ENCODE data around the gene GINS2. TPM values are rescaled to one million over a fixed set of nuclear protein-coding genes. Genes with fewer than 3 reads are reported as not detected.

GINS2 gene
- total RNA-seq, 1 donor from 2014 or later = 9.1 TPM

DNA sequence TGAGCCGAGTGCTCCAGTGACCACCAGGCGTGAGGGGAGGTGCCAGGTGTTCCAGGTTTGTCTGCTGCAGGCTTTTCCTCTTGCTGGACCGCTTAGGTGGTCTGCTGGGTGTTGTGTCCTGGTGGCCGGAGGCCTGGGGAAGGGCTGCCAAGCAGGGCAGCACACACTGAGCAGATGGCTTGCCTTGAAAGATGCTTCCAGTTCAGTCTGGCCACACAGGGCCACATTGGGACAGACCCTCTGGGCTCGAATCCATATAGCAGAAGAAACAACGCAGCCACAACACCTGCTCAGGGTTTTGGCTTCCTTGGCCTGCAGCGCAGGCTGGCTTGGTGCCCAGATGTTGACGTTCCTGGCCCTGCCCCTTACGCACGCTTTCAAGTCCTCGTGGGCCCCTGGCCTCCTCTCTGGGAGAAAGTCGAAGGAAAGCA lies 24.8 kb downstream of the GINS2 start:
- H3K27ac Mint-ChIP-seq (ENCODE audit: unreplicated experiment) = no peak overlapping the region
- no peak for DNase-seq (ENCODE audit: low spot score)
- TF ChIP-seq, protein P1, sequence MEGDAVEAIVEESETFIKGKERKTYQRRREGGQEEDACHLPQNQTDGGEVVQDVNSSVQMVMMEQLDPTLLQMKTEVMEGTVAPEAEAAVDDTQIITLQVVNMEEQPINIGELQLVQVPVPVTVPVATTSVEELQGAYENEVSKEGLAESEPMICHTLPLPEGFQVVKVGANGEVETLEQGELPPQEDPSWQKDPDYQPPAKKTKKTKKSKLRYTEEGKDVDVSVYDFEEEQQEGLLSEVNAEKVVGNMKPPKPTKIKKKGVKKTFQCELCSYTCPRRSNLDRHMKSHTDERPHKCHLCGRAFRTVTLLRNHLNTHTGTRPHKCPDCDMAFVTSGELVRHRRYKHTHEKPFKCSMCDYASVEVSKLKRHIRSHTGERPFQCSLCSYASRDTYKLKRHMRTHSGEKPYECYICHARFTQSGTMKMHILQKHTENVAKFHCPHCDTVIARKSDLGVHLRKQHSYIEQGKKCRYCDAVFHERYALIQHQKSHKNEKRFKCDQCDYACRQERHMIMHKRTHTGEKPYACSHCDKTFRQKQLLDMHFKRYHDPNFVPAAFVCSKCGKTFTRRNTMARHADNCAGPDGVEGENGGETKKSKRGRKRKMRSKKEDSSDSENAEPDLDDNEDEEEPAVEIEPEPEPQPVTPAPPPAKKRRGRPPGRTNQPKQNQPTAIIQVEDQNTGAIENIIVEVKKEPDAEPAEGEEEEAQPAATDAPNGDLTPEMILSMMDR (IDR thresholded peaks at IDR 0.05; ENCODE audit: unreplicated experiment) = no peak

GRCh38 chr16:85662976-85663830 lies 25.6 kb downstream of the GINS2 start:
- no peak for DNase-seq (ENCODE audit: low spot score)
- H3K4me1 Mint-ChIP-seq (ENCODE audit: unreplicated experiment) = no peaks in the 10 kb centered on the region
- peak overlapping the region; percentile 18 for H3K4me3 Mint-ChIP-seq (ENCODE audit: unreplicated experiment)
- peaks cover 14% of the 10 kb centered on the region for H3K36me3 Mint-ChIP-seq (ENCODE audit: low read depth, unreplicated experiment)
- H3K9me3 Mint-ChIP-seq (ENCODE audit: unreplicated experiment) = no peaks in the 10 kb centered on the region
- H3K27me3 Mint-ChIP-seq (ENCODE audit: unreplicated experiment) = peaks cover 4% of the 10 kb centered on the region
- TF ChIP-seq, protein P1 (IDR thresholded peaks at IDR 0.05; ENCODE audit: unreplicated experiment) = no peak
- H3K27ac Mint-ChIP-seq (ENCODE audit: unreplicated experiment) = no peak overlapping the region

More for the DNA sequence above, 24.8 kb downstream of the GINS2 start:
- no peak overlapping the region for H3K4me3 Mint-ChIP-seq (ENCODE audit: unreplicated experiment)
- peaks cover 4% of the 10 kb centered on the region for H3K27me3 Mint-ChIP-seq (ENCODE audit: unreplicated experiment)
- H3K9me3 Mint-ChIP-seq (ENCODE audit: unreplicated experiment) = no peaks in the 10 kb centered on the region
- H3K4me1 Mint-ChIP-seq (ENCODE audit: unreplicated experiment) = no peaks in the 10 kb centered on the region
- peaks cover 14% of the 10 kb centered on the region for H3K36me3 Mint-ChIP-seq (ENCODE audit: low read depth, unreplicated experiment)

GRCh38 chr16:85662482-85662812 lies 26.3 kb downstream of the GINS2 start:
- peaks cover 14% of the 10 kb centered on the region for H3K36me3 Mint-ChIP-seq (ENCODE audit: low read depth, unreplicated experiment)
- no peak for DNase-seq (ENCODE audit: low spot score)
- TF ChIP-seq, protein P1 (IDR thresholded peaks at IDR 0.05; ENCODE audit: unreplicated experiment) = no peak
- H3K27ac Mint-ChIP-seq (ENCODE audit: unreplicated experiment) = no peak overlapping the region
- peaks cover 4% of the 10 kb centered on the region for H3K27me3 Mint-ChIP-seq (ENCODE audit: unreplicated experiment)
- no peaks in the 10 kb centered on the region for H3K4me1 Mint-ChIP-seq (ENCODE audit: unreplicated experiment)
- H3K4me3 Mint-ChIP-seq (ENCODE audit: unreplicated experiment) = no peak overlapping the region
- no peaks in the 10 kb centered on the region for H3K9me3 Mint-ChIP-seq (ENCODE audit: unreplicated experiment)

GRCh38 chr16:85661740-85662481 lies 26.8 kb downstream of the GINS2 start:
- H3K36me3 Mint-ChIP-seq (ENCODE audit: low read depth, unreplicated experiment) = peaks cover 14% of the 10 kb centered on the region
- peaks cover 4% of the 10 kb centered on the region for H3K27me3 Mint-ChIP-seq (ENCODE audit: unreplicated experiment)
- H3K4me1 Mint-ChIP-seq (ENCODE audit: unreplicated experiment) = no peaks in the 10 kb centered on the region
- no peaks in the 10 kb centered on the region for H3K9me3 Mint-ChIP-seq (ENCODE audit: unreplicated experiment)
- H3K27ac Mint-ChIP-seq (ENCODE audit: unreplicated experiment) = no peak overlapping the region
- no peak overlapping the region for H3K4me3 Mint-ChIP-seq (ENCODE audit: unreplicated experiment)
- no peak for DNase-seq (ENCODE audit: low spot score)
- TF ChIP-seq, protein P1 (IDR thresholded peaks at IDR 0.05; ENCODE audit: unreplicated experiment) = no peak

Measured in endothelial cell (in vitro differentiated cells).